Esophagus squamous epithelium (tissue), 5 donors: ENCODE results near the gene TSKS. TPM values are rescaled to one million over a fixed set of nuclear protein-coding genes. Genes with fewer than 3 reads are reported as not detected.

ENCODE experiments used
- DNase-seq: peaks from one replicate; lab custom pipeline; 2025; lab: John Stamatoyannopoulos, UW
- H3K27ac ChIP-seq, 4 donors: fragments of 200-600 bp; sonication (generic); one replicate each; pipeline ENCODE4 v1.5.1; 2016 to 2019; ENCODE audit warnings: mild to moderate bottlenecking in 1 of 4
- H3K27me3 ChIP-seq, 4 donors: fragments of 200-600 bp; sonication (generic); 1 replicate in 3 of 4; 2 replicates in 1 of 4; pipeline versions ENCODE4 v1.5.1 to v1.6.0; 2017 to 2021; ENCODE audit warnings: antibody characterized with exemption in 1 of 4
- H3K36me3 ChIP-seq, 3 donors: fragments of 200-600 bp; sonication (generic); one replicate each; pipeline ENCODE4 v1.5.1; 2016 to 2019
- H3K4me1 ChIP-seq, 3 donors: fragments of 200-600 bp; sonication (generic); one replicate each; pipeline ENCODE4 v1.5.1; 2017 to 2019
- H3K4me3 ChIP-seq, 4 donors: fragments of 200-600 bp; sonication (generic); 1 replicate in 3 of 4; 2 replicates in 1 of 4; pipeline ENCODE4 v1.5.1; 2016 to 2019; ENCODE audit warnings: mild to moderate bottlenecking in 2 of 4, moderate library complexity in 1 of 4
- H3K9me3 ChIP-seq, 3 donors: fragments of 200-600 bp; sonication (generic); one replicate each; pipeline ENCODE4 v1.5.1; 2016 to 2019
- CTCF ChIP-seq, 6 experiments: fragments of 450-650 bp in 4 of 6; fragments of 200-600 bp in 2 of 6; sonication (generic) in 2 of 6; IDR thresholded peaks; one replicate each; pipeline ENCODE4 v1.5.1; 2016 to 2019; ENCODE audit warnings: antibody characterized with exemption in 6 of 6, mild to moderate bottlenecking in 4 of 6, moderate library complexity in 4 of 6
- POLR2A ChIP-seq, 4 donors: fragments of 450-650 bp; IDR thresholded peaks; one replicate each; pipeline ENCODE4 v1.6.1; 2017; ENCODE audit warnings: antibody characterized with exemption in 4 of 4, mild to moderate bottlenecking in 4 of 4, moderate library complexity in 3 of 4
- WGBS, 2 donors: methylation state at CpG; one replicate each; pipeline ENCODE4 v1.1.5; 2018; 5-methylcytosine and 5-hydroxymethylcytosine counted together
- intact Hi-C: fragments of 100-400 bp; cut with DNase I; formaldehyde crosslinking; loops from one replicate; pipeline ENCODE4 v1.15.0; 2022
- total RNA-seq, 4 donors: library from RNA; depleted of rRNA; stranded (reverse); fragments of >200 nt; gene quantifications; one replicate each; pipeline ENCODE4 v1.1.0, GENCODE V29; 2016
- donor health status: DM: yes; HTN: yes; CAD: no.

Gene TSKS
- total RNA-seq, 4 donors from 2014 or later, result not detected

GRCh38 chr19:49801401-49801888 lies 38.3 kb upstream of the TSKS start:
- no peak for DNase-seq
- peaks cover 30 to 100% (median 60%) of the 10 kb centered on the region in 3 donors for H3K36me3 ChIP-seq

GRCh38 chr19:49800771-49801170 lies 37.7 kb upstream of the TSKS start:
- peaks cover 36 to 100% (median 66%) of the 10 kb centered on the region in 3 donors for H3K36me3 ChIP-seq
- 83% methylated on average over 7 of the region's 10 CpGs; no CpG with 5 or more reads in 1 of the 2 donors for WGBS, 2 donors
- no peak for TF ChIP-seq CTCF (IDR thresholded peaks at IDR 0.05)
- no peak for TF ChIP-seq POLR2A (IDR thresholded peaks at IDR 0.05)
- no peak for DNase-seq
- H3K27me3 ChIP-seq, result no peaks in the 10 kb centered on the region
- H3K27ac ChIP-seq, result no peak overlapping the region
- peaks cover 0 to 17% (median 0%) of the 10 kb centered on the region in 3 donors for H3K4me1 ChIP-seq
- intact Hi-C loops, result no loop called here
- H3K9me3 ChIP-seq, result no peaks in the 10 kb centered on the region
- H3K4me3 ChIP-seq, result no peak overlapping the region

More at GRCh38 chr19:49801401-49801888, 38.3 kb upstream of the TSKS start:
- peak overlapping the region in 3 of 4 donors; percentile 54 to 62 (median 57) for H3K27ac ChIP-seq
- no peaks in the 10 kb centered on the region for H3K27me3 ChIP-seq
- TF ChIP-seq CTCF (IDR thresholded peaks at IDR 0.05) (no peak), POLR2A (IDR thresholded peaks at IDR 0.05) (no peak)
- peaks cover 0 to 17% (median 0%) of the 10 kb centered on the region in 3 donors for H3K4me1 ChIP-seq
- intact Hi-C loops, result no loop called here
- H3K9me3 ChIP-seq, result no peaks in the 10 kb centered on the region
- 96 to 97% methylated on average over 7 to 12 of the region's 32 CpGs for WGBS, 2 donors
- H3K4me3 ChIP-seq, result peak overlapping the region in 3 of 4 donors; percentile 35 to 53 (median 40)

GRCh38 chr19:49799798-49800376 lies 36.8 kb upstream of the TSKS start:
- 94% methylated on average over 9 of the region's 25 CpGs; no CpG with 5 or more reads in 1 of the 2 donors for whole genome bisulfite sequencing, 2 donors
- Histone ChIP-seq H3K4me1 (peaks cover 0 to 17% (median 0%) of the 10 kb centered on the region in 3 donors), H3K4me3 (no peak overlapping the region), H3K9me3 (no peaks in the 10 kb centered on the region), H3K27ac (no peak overlapping the region), H3K36me3 (peaks cover 43 to 100% (median 75%) of the 10 kb centered on the region in 3 donors), H3K27me3 (no peaks in the 10 kb centered on the region)
- TF ChIP-seq POLR2A (IDR thresholded peaks at IDR 0.05), result no peak
- peak in 1 of 6 experiments; percentile 8 for TF ChIP-seq CTCF (IDR thresholded peaks at IDR 0.05)
- intact Hi-C loops, result no loop called here
- DNase-seq, result no peak

GRCh38 chr19:49799271-49799797 lies 36.2 kb upstream of the TSKS start:
- Histone ChIP-seq H3K4me1 (peaks cover 0 to 17% (median 0%) of the 10 kb centered on the region in 3 donors), H3K36me3 (peaks cover 43 to 100% (median 76%) of the 10 kb centered on the region in 3 donors), H3K4me3 (no peak overlapping the region), H3K27me3 (no peaks in the 10 kb centered on the region), H3K9me3 (no peaks in the 10 kb centered on the region), H3K27ac (no peak overlapping the region)
- no peak for TF ChIP-seq CTCF (IDR thresholded peaks at IDR 0.05)
- TF ChIP-seq POLR2A (IDR thresholded peaks at IDR 0.05), result no peak
- DNase-seq, result no peak
- WGBS, 2 donors, result 94% methylated on average over 5 of the region's 28 CpGs; no CpG with 5 or more reads in 1 of the 2 donors
- intact Hi-C loops, result no loop called here

GRCh38 chr19:49798574-49798973 lies 35.5 kb upstream of the TSKS start:
- H3K4me1 ChIP-seq, result peaks cover 0 to 17% (median 0%) of the 10 kb centered on the region in 3 donors

More at GRCh38 chr19:49798574-49798973, 35.5 kb upstream of the TSKS start:
- Histone ChIP-seq H3K27ac (no peak overlapping the region), H3K36me3 (peaks cover 42 to 100% (median 75%) of the 10 kb centered on the region in 3 donors), H3K27me3 (no peaks in the 10 kb centered on the region), H3K9me3 (no peaks in the 10 kb centered on the region), H3K4me3 (no peak overlapping the region)
- 88 to 100% methylated on average over 1 to 6 of the region's 11 CpGs for WGBS, 2 donors
- no peak for DNase-seq
- intact Hi-C loops, result no loop called here
- TF ChIP-seq CTCF (IDR thresholded peaks at IDR 0.05), result no peak
- no peak for TF ChIP-seq POLR2A (IDR thresholded peaks at IDR 0.05)
